Activated CD8-positive, alpha-beta memory T cell treated with anti-CD3 and anti-CD28 coated beads, Interleukin-2, amount 50 U/mL, for 24 hours (primary cell): ENCODE measurements around the gene CD9.

Source experiments
- DNase-seq: peaks from one replicate; pipeline ENCODE4 v3.0.0-alpha.2; 2020; ENCODE audit errors: extremely low read depth

The CD9 gene

DNA sequence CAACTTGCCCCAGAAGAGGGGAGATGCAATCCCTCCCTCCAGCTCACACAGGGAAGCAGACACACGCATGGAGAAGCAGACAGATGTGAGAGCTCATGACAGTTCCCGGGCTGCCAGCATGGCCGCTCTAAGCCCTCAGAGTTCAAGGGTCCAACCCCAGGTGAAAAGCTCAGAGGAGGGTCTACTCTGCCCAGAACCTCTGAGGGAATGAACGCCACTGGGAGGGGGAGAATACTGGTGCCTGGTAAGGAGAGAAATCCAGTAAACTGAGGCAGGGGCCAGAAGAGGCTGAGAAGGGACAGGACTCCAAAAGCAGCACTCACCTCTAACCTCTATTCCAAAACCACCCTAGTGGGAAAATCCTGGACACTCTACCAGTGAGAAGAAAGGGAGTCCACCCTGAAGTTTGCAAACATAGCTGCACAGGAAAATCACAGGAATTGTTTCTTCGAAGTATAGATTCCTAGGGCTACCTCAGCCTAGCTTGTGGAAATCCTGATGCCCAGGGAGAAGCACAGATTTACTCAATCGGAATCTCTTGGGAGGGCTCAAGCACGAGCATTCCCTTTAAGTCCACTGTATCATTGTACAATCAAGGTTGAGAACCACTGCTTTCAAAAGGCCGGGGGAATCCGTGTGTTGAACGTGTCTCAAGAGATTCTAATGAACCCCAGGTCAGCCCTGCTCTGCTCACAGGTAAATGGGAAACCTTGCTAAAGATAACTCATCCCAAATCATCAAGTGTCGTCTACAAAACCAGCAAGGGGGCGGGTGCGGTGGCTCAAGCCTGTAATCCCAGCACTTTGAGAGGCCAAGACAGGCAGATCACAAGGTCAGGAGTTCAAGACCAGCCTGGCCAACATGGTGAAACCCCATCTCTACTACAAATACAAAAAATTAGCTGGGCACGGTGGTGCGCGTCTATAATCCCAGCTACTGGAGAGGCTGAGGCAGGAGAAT, 76.0 kb downstream of the CD9 start:
- DNase-seq, result no peak

- no peak for DNase-seq
Observed at GRCh38 chr12:6276956-6277620, 76.9 kb downstream of the CD9 start.

GRCh38 chr12:6277982-6278438, 77.8 kb downstream of the CD9 start:
- DNase-seq, result no peak

- peak; percentile 47 for DNase-seq
Observed at GRCh38 chr12:6278439-6279255, 78.4 kb downstream of the CD9 start.

DNA sequence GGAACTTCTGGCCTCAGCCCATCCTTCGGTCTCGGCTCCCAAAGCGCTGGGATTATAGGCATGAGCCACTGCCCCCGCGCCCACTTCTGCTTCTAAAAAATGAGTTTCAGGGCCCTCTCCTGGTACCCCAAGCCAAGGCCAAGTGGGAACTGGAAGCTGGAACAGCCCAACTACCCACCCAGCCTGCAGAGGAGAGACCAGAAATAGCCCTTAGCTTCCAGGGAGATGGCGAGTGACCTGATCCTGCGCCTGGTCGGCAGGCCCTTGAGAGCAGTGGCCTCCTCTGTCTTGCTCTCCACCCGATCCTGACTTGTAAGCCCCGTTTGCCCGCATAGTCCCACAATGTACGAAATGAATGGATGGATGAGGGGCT, 79.0 kb downstream of the CD9 start:
- DNase-seq, result no peak

- no peak for DNase-seq
Observed at GRCh38 chr12:6279631-6280030, 79.4 kb downstream of the CD9 start.

DNA sequence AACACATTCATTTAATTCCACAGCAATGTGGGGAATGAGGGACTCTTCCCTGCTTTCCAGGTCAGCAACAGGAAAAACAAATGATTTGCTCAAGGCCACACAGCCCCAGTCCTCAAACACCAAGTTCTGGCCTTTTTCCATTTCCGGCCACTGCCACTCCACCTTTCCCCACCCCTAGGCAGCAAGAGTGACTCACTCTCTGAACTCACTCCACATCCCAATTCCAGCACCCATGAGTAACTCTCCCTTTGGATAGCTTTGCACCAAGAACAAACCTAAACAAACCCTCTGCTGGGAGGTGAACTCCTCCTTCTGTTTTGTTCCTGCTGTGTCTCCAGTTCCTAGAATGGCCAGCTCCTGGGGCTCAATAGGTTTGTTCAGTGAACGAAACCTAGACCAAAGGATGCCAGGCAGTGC, 79.9 kb downstream of the CD9 start:
- DNase-seq, result no peak

DNA sequence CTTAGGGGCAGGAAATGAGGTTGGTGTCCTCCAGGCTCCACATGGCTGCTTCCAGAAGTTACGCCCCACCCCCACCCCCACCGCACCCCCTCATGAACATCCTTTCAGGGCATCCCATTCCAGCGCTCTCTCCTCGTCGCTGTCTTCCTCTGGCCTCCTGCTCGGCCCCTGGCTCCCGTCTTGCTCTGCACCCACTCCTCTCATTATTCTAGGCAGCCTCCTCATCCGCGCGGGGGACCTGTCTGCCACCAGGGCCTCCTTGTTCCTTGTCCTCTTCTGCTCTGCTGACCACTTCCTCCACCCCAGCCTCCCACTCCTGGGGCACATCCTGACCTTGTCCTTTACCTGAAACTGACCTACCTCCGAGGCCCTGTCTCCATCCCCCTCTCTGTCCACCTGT, 80.5 kb downstream of the CD9 start:
- DNase-seq, result no peak

DNA sequence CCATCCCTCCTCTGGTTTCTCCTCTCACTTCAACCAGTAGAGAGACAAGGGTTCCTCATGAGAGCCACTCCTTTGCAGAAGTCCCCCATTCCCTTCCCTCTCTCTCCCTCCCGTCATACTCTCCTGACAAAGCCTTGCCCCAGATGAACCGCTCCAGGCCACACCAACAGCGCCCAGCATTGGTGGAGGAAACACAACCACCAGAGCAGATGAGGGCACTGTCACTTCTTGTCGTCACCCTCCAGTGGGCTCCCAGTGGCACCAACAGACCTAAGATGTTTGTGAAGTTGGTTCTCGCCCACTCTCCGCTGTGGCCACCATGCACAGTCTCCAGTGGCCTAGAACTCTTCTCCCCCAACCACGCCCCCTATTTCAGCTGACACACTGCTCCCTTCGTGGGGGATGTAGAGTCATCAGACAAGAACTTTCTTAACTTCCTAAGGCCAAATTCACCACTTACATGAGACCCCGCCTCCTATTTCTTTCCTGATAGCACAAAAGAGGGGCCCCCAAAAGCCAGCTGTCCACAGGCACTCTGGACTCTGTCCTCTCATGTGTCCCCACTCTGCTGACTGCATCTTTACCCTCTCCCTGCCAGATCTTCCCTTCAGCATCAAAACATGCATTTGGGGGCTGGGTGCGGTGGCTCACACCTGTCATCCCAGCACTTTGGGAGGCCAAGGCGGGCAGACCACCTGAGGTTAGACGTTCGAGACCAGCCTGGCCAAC, 81.0 kb downstream of the CD9 start:
- no peak for DNase-seq

GRCh38 chr12:6282453-6282840, 82.2 kb downstream of the CD9 start:
- DNase-seq, result no peak

GRCh38 chr12:6284273-6284672, 84.1 kb downstream of the CD9 start:
- DNase-seq, result no peak

- peak; percentile 28 for DNase-seq
Observed at GRCh38 chr12:6285063-6285477, 84.9 kb downstream of the CD9 start.

DNA sequence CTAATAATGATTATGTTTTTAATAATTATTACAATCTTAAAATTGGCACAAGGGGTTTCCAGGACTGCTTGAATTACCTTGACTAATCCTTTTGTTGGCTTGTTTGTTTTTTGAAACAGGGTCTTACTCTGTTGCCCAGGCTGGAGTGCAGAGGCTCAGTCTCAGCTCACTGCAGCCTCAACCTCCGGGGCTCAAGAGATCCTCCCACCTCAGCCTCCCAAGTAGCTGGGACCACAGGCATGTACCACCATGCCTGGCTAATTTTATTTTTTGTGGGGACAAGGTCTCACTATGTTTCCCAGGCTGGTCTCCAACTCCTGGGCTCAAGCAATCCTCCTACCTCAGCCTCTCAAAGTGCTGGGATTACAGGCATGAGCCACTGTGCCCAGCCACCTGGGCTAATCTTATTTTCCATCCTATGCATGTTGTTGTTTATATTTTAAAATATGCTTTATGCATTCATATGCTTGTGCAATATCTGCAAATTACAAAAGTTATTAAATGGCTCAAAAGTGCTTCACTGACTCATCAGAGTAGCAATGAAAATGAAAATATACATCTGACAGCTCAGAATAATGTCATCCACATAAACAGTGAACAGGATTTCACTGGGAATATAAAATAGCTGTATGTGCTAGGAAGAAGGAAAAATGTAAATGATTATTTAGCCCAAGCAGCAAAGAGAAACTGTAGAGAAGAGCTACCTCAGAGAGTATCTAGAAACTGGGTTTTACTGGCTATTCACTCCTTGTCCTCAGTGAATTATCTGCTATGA, 85.5 kb downstream of the CD9 start:
- DNase-seq, result no peak
